ENCODE results near the gene CNIH3. TPM values are rescaled to one million over a fixed set of nuclear protein-coding genes. Genes with fewer than 3 reads are reported as not detected.

CNIH3 gene
- total RNA-seq, 1 experiment from 2014 or later = 4.2 TPM

DNA sequence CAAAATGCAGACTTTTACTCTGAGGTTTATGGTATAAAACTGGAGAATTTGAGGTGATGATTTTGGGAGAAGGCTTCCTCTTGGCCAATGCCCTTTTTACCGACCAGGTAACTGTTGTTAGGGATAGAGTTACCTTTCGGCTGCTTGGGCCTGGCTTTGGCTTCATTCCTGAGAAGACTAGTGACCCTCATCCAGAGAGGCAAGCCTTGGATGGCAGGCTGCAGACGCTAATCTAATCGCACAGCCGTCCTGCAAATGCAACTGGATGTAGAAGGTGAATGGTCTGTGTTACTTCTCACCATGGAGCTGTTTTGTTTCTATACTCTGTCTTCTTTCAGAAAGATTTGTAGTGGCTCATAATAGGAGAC, 124.6 kb downstream of the CNIH3 start:
- no peak overlapping the region for H2AK5ac ChIP-seq (ENCODE audit: insufficient read length, low read length)
- no peak overlapping the region for H3K4ac ChIP-seq (ENCODE audit: low read depth, low read length)
- no peaks in the 10 kb centered on the region for H3K9me3 Mint-ChIP-seq
- no peak overlapping the region for H3K4me2 ChIP-seq (ENCODE audit: insufficient read depth, insufficient read length, low read length)
- H3K14ac ChIP-seq (ENCODE audit: insufficient read depth, low read length) = no peak overlapping the region
- no peak overlapping the region for H2BK15ac ChIP-seq (ENCODE audit: low read depth, low read length)
- no peak overlapping the region for H3K4me3 Mint-ChIP-seq
- no peak overlapping the region for H4K91ac ChIP-seq (ENCODE audit: insufficient read length, low read depth, low read length)
- no peak overlapping the region for H4K5ac ChIP-seq (ENCODE audit: insufficient read length, low read depth, low read length)
- H2BK120ac ChIP-seq (ENCODE audit: low read depth, low read length, poor library complexity, severe bottlenecking) = no peak overlapping the region
- H4K8ac ChIP-seq (replicated peaks; ENCODE audit: insufficient read length, low read depth, low read length) = no peak overlapping the region
- H3K27ac ChIP-seq (ENCODE audit: insufficient read length, low read depth, low read length) = no peak overlapping the region
- H2BK5ac ChIP-seq (ENCODE audit: insufficient read length, low read length) = no peak overlapping the region
- H3K23me2 ChIP-seq (ENCODE audit: insufficient read length, low read depth, low read length, poor library complexity, severe bottlenecking) = no peaks in the 10 kb centered on the region
- H3T11ph ChIP-seq (ENCODE audit: low read length) = no peak overlapping the region
- no peak overlapping the region for H2AFZ ChIP-seq (ENCODE audit: low read length)
- no peaks in the 10 kb centered on the region for H3K79me1 ChIP-seq (ENCODE audit: insufficient read depth, low read depth, low read length, poor library complexity, severe bottlenecking)
- H2BK12ac ChIP-seq (ENCODE audit: insufficient read length, low read depth, low read length) = no peak overlapping the region
- no peak for DNase-seq
- no peaks in the 10 kb centered on the region for H4K20me1 ChIP-seq (ENCODE audit: control insufficient read depth, insufficient read depth, insufficient read length)
- H3K36me3 Mint-ChIP-seq (ENCODE audit: insufficient read depth in 1 of 3, low read depth in 3 of 3) = no peaks in the 10 kb centered on the region
- H3K4me1 Mint-ChIP-seq = peaks cover 48 to 52% of the 10 kb centered on the region in 2 experiments
- H3K27ac Mint-ChIP-seq = no peak overlapping the region
- H3K9ac ChIP-seq (ENCODE audit: extremely low read depth, insufficient read length, low read length) = no peak overlapping the region
- peaks cover 10% of the 10 kb centered on the region; the same call in 1 of the 2 replicates for H3K27me3 Mint-ChIP-seq (ENCODE audit: low read depth)
- H2BK20ac ChIP-seq (ENCODE audit: low read depth, low read length, poor library complexity, severe bottlenecking) = no peak overlapping the region
- no peaks in the 10 kb centered on the region for H3K79me2 ChIP-seq (ENCODE audit: insufficient read depth, low read length)
- no CpG with 5 or more reads among the region's 5 CpGs for WGBS (ENCODE audit: extremely low coverage, insufficient read length, low lambda C conversion rate)
- peaks cover 12% of the 10 kb centered on the region; the same call in 1 of the 2 replicates for H3K4me1 ChIP-seq (ENCODE audit: insufficient read depth, low read length)
- no peaks in the 10 kb centered on the region for H3K27me3 ChIP-seq (ENCODE audit: insufficient read depth, low read length)
- no peak overlapping the region for H3K56ac ChIP-seq (ENCODE audit: insufficient read length, low read depth, low read length)
- no peak overlapping the region for H3K18ac ChIP-seq (ENCODE audit: insufficient read length, low read depth, low read length)
- TF ChIP-seq CTCF (conservative IDR thresholded peaks at IDR 0.05) = no peak
- H3K23ac ChIP-seq (ENCODE audit: insufficient read length, low read depth, low read length) = no peak overlapping the region
- H3K9me3 ChIP-seq (ENCODE audit: control insufficient read depth, low read depth, low read length) = no peaks in the 10 kb centered on the region
